Ectodermal cell (in vitro differentiated cells): Measurements from ENCODE around the gene MYOF.

ENCODE experiments used
- H3K27ac ChIP-seq: 2 replicates; pipeline ENCODE4 v1.7.0; 2013; ENCODE audit warnings: mild to moderate bottlenecking, low read depth, low read length; ENCODE audit not compliant: insufficient read depth, poor library complexity, severe bottlenecking
- H3K27me3 ChIP-seq: 2 replicates; pipeline ENCODE4 v1.7.0; 2013; ENCODE audit warnings: mild to moderate bottlenecking, low read length; ENCODE audit not compliant: insufficient read depth, control insufficient read depth, poor library complexity, severe bottlenecking
- H3K36me3 ChIP-seq: one replicate; pipeline ENCODE4 v1.7.0; 2013; ENCODE audit warnings: low read length; ENCODE audit not compliant: control insufficient read depth, insufficient read depth
- H3K4me1 ChIP-seq: one replicate; pipeline ENCODE4 v1.7.0; 2013; ENCODE audit warnings: low read length; ENCODE audit not compliant: control insufficient read depth, insufficient read depth
- H3K4me3 ChIP-seq: 2 replicates; pipeline ENCODE4 v1.7.0; 2013; ENCODE audit warnings: low read depth, low read length, control low read depth; ENCODE audit not compliant: insufficient read depth
- H3K9me3 ChIP-seq: 2 replicates; pipeline ENCODE4 v1.7.0; 2013; ENCODE audit warnings: mild to moderate bottlenecking, low read length, moderate library complexity; ENCODE audit not compliant: control insufficient read depth
- WGBS, 2 experiments: methylation state at CpG; one replicate each; pipeline ENCODE4 v1.1.7; 2013; ENCODE audit warnings: missing lambda C conversion rate in 2 of 2; 5-methylcytosine and 5-hydroxymethylcytosine counted together

The MYOF gene

GRCh38 chr10:93261961-93262610 lies 220.0 kb downstream of the MYOF start:
- 97 to 98% methylated on average over 4 of the region's 4 CpGs for WGBS, 2 experiments
- no peaks in the 10 kb centered on the region for H3K27me3 ChIP-seq
- H3K27ac ChIP-seq = no peak overlapping the region
- no peak overlapping the region for H3K4me3 ChIP-seq
- no peaks in the 10 kb centered on the region for H3K36me3 ChIP-seq
- no peaks in the 10 kb centered on the region for H3K4me1 ChIP-seq
- H3K9me3 ChIP-seq = no peaks in the 10 kb centered on the region

- WGBS, 2 experiments = 89 to 92% methylated on average over 1 of the region's 1 CpG
- Histone ChIP-seq H3K36me3 (no peaks in the 10 kb centered on the region), H3K4me3 (no peak overlapping the region), H3K27me3 (no peaks in the 10 kb centered on the region), H3K9me3 (no peaks in the 10 kb centered on the region), H3K4me1 (no peaks in the 10 kb centered on the region), H3K27ac (no peak overlapping the region)
Observed at GRCh38 chr10:93261089-93261488, 221.0 kb downstream of the MYOF start.

- Histone ChIP-seq H3K4me3 (no peak overlapping the region), H3K27ac (no peak overlapping the region), H3K36me3 (no peaks in the 10 kb centered on the region), H3K9me3 (no peaks in the 10 kb centered on the region), H3K4me1 (no peaks in the 10 kb centered on the region), H3K27me3 (no peaks in the 10 kb centered on the region)
- 92 to 94% methylated on average over 5 of the region's 5 CpGs for WGBS, 2 experiments
Observed at GRCh38 chr10:93259126-93259525, 223.0 kb downstream of the MYOF start.
